Activated gamma-delta T cell treated with anti-CD3 and anti-CD28 coated beads, Interleukin-2, amount 50 U/mL, for 16 hours (primary cell): ENCODE data around the gene REPIN1.

Source experiments
- DNase-seq: peaks from one replicate; pipeline ENCODE4 v3.0.0-alpha.2; 2020; ENCODE audit warnings: low read depth

The REPIN1 gene

GRCh38 chr7:150368096-150368883 lies at the start of gene REPIN1:
TSS of gene REPIN1 (plus strand) at chr7:150368822. CDS start at chr7:150369712, 890 bp downstream.
- peak; percentile 68 for DNase-seq

- no peak for DNase-seq
Measured at GRCh38 chr7:150321788-150322113, 46.9 kb upstream of the REPIN1 start.

- peak; percentile 35 for DNase-seq
Measured at GRCh38 chr7:150322114-150322832, 46.3 kb upstream of the REPIN1 start.

GRCh38 chr7:150322833-150323681 lies 45.6 kb upstream of the REPIN1 start, which contains the start of the genes ACTR3C and LRRC61:
TSS of gene ACTR3C (minus strand) at chr7:150323545. CDS start at chr7:150295296, 28,249 bp downstream.
TSS of gene LRRC61 (plus strand) at chr7:150323355. CDS start at chr7:150336862, 13,507 bp downstream.
- DNase-seq, result peak; percentile 51

GRCh38 chr7:150323682-150324372 lies 44.8 kb upstream of the REPIN1 start:
- no peak for DNase-seq

GRCh38 chr7:150324373-150324961 lies 44.2 kb upstream of the REPIN1 start:
- DNase-seq, result no peak

GRCh38 chr7:150325110-150325611 lies 43.5 kb upstream of the REPIN1 start:
- DNase-seq, result no peak

- DNase-seq, result no peak
Measured at GRCh38 chr7:150325901-150326300, 42.7 kb upstream of the REPIN1 start.

- DNase-seq, result no peak
Measured at GRCh38 chr7:150326657-150327268, 41.9 kb upstream of the REPIN1 start.

GRCh38 chr7:150327308-150327707 lies 41.3 kb upstream of the REPIN1 start:
- DNase-seq, result no peak

- DNase-seq, result no peak
Measured at GRCh38 chr7:150329331-150330120, 39.1 kb upstream of the REPIN1 start.

GRCh38 chr7:150330211-150330885 lies 38.3 kb upstream of the REPIN1 start:
- DNase-seq, result no peak

- no peak for DNase-seq
Measured at GRCh38 chr7:150332852-150333635, 35.6 kb upstream of the REPIN1 start.

GRCh38 chr7:150333659-150334058 lies 35.0 kb upstream of the REPIN1 start:
- DNase-seq, result no peak

GRCh38 chr7:150334108-150334507 lies 34.5 kb upstream of the REPIN1 start:
- no peak for DNase-seq

- DNase-seq, result no peak
Measured at GRCh38 chr7:150335108-150335773, 33.4 kb upstream of the REPIN1 start.

GRCh38 chr7:150335774-150336112 lies 32.9 kb upstream of the REPIN1 start:
- no peak for DNase-seq

GRCh38 chr7:150336746-150337145 lies 31.9 kb upstream of the REPIN1 start:
- no peak for DNase-seq
